Measurements from ENCODE around the gene GOLGA5. TPM values are rescaled to one million over a fixed set of nuclear protein-coding genes. Genes with fewer than 3 reads are reported as not detected.

GOLGA5 gene
- total RNA-seq, 1 experiment from 2014 or later: 23.5 TPM

DNA sequence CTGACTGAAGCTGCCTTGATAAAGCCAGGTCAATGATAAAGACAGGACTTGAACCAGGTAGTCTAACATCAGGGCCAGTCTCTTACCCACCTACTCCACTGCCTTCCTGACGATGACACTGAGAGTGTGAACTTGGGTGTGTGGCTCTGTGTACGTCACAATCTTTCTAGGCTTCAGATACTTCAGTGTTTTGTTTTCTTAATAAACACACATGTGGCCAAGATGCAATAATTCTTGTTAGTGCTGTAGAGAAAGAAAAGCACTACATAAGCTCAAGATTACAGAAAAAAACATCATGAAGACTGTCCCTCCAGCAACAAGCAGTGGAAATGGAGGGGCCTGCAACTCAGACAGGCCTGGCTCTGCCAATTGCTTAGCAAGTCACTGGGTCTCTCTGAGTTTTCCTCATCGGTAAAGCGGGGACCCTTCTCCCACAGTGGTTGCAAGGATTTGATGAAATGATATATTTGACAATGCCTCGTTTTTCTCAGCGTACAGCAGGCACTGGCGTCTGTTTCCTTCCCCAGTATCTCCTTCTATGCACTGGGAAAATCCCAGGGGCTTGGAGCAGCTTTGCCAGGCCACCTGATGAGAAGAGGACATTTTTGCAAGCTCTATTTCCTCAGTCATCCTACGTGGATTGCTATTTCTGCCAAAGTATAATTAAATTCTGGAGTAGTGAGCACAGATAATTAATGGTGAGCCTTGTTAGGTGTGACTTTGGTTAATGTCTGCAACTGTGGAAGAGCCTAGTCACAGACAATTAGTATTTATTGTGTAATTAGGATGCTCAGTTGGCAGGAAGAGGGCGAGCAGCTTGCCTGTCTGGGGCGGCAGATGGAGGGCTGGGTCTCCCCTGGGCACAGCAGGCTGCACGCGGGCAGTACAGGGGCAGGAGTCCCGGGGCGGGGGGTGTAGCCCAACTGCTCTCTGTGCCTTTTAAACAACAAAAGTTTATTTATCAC lies 73.1 kb downstream of the GOLGA5 start:
- Histone ChIP-seq H3K36me3 (ENCODE audit: low read depth, low read length) (no peaks in the 10 kb centered on the region), H3K79me2 (ENCODE audit: low read length) (no peaks in the 10 kb centered on the region), H3K4me3 (ENCODE audit: low read length) (no peak overlapping the region), H3K9me2 (replicated peaks; ENCODE audit: low read length) (no peaks in the 10 kb centered on the region), H3K27ac (ENCODE audit: low read length) (no peak overlapping the region), H3K9me3 (ENCODE audit: low read length) (no peaks in the 10 kb centered on the region), H3K4me2 (ENCODE audit: low read length) (no peak overlapping the region), H2AFZ (ENCODE audit: low read length) (no peak overlapping the region), H3F3A (ENCODE audit: low read length, unreplicated experiment) (no peaks in the 10 kb centered on the region), H3K27me3 (ENCODE audit: low read length) (no peaks in the 10 kb centered on the region; the same call in 1 of the 2 replicates), H4K20me1 (ENCODE audit: low read length) (no peaks in the 10 kb centered on the region), H3K4me1 (ENCODE audit: insufficient read depth, low read length) (no peaks in the 10 kb centered on the region), H3K9ac (ENCODE audit: low read length) (no peak overlapping the region)
- intact Hi-C loops (cut with micrococcal nuclease): no loop called here
- ChIA-PET CTCF (no interaction called here), POLR2A (ENCODE audit: unreplicated experiment) (no interaction called here)
- no peak for TF ChIP-seq EZH2 (IDR thresholded peaks at IDR 0.05; ENCODE audit: low read length, unreplicated experiment)
- TF ChIP-seq EZH2phosphoT487 (IDR thresholded peaks at IDR 0.05; ENCODE audit: borderline replicate concordance, low read length): no peak
- DNase-seq (no peak), ATAC-seq (no peak)
- BruUV-seq (replicated peaks): no TSS peak

DNA sequence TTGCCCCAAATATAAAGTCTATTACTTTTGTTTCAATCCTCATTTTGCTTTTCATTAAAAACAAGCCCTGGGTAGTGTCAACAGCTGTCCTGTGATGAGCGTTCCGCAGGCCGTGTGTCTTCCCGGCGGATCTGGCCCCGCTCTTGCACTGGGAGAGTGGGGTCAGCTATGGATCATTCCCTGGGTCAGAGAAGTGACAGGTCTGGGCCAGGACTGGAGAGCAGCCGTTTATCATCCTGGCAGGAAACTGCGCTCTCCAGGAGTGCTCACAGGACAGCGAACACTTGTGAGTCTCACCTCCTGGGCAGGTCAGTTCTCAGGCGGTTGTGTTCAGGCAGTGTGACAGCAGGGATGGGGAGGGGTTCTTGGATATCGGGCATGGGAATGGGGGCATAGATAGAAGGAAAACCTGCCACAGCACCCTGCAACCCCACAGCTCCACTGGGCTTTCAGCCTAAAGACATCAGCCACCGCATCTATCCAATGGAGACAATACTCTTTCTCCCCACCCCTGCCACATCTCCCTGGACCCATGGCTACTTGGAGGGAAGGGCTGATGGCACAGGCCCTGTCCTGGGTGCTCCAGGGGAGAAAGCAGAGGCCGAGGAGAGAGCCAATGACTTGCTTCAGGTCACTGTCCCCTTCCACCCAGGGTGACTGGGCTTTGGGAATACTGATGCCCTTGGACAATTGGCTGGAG lies 81.0 kb downstream of the GOLGA5 start:
- no peak for ATAC-seq
- Histone ChIP-seq H3K79me2 (ENCODE audit: low read length) (no peaks in the 10 kb centered on the region), H3K27me3 (ENCODE audit: low read length) (peaks cover 37% of the 10 kb centered on the region), H2AFZ (ENCODE audit: low read length) (no peak overlapping the region), H3K27ac (ENCODE audit: low read length) (no peak overlapping the region), H3K36me3 (ENCODE audit: low read depth, low read length) (no peaks in the 10 kb centered on the region), H3K4me1 (ENCODE audit: insufficient read depth, low read length) (no peaks in the 10 kb centered on the region), H3K4me2 (ENCODE audit: low read length) (no peak overlapping the region), H3F3A (ENCODE audit: low read length, unreplicated experiment) (no peaks in the 10 kb centered on the region), H3K9me2 (replicated peaks; ENCODE audit: low read length) (no peaks in the 10 kb centered on the region), H3K9ac (ENCODE audit: low read length) (no peak overlapping the region), H3K4me3 (ENCODE audit: low read length) (no peak overlapping the region), H3K9me3 (ENCODE audit: low read length) (no peaks in the 10 kb centered on the region), H4K20me1 (ENCODE audit: low read length) (no peaks in the 10 kb centered on the region)
- no peak for DNase-seq
- intact Hi-C loops (cut with micrococcal nuclease): no loop called here
- no peak for TF ChIP-seq EZH2 (IDR thresholded peaks at IDR 0.05; ENCODE audit: low read length, unreplicated experiment)
- TF ChIP-seq EZH2phosphoT487 (IDR thresholded peaks at IDR 0.05; ENCODE audit: borderline replicate concordance, low read length): no peak
- TF ChIP-seq, protein P1, sequence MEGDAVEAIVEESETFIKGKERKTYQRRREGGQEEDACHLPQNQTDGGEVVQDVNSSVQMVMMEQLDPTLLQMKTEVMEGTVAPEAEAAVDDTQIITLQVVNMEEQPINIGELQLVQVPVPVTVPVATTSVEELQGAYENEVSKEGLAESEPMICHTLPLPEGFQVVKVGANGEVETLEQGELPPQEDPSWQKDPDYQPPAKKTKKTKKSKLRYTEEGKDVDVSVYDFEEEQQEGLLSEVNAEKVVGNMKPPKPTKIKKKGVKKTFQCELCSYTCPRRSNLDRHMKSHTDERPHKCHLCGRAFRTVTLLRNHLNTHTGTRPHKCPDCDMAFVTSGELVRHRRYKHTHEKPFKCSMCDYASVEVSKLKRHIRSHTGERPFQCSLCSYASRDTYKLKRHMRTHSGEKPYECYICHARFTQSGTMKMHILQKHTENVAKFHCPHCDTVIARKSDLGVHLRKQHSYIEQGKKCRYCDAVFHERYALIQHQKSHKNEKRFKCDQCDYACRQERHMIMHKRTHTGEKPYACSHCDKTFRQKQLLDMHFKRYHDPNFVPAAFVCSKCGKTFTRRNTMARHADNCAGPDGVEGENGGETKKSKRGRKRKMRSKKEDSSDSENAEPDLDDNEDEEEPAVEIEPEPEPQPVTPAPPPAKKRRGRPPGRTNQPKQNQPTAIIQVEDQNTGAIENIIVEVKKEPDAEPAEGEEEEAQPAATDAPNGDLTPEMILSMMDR (conservative IDR thresholded peaks at IDR 0.05; ENCODE audit: low read depth, low read length): no peak
- BruUV-seq (replicated peaks): no TSS peak
- ChIA-PET POLR2A (ENCODE audit: unreplicated experiment) (no interaction called here), CTCF (no interaction called here)

DNA sequence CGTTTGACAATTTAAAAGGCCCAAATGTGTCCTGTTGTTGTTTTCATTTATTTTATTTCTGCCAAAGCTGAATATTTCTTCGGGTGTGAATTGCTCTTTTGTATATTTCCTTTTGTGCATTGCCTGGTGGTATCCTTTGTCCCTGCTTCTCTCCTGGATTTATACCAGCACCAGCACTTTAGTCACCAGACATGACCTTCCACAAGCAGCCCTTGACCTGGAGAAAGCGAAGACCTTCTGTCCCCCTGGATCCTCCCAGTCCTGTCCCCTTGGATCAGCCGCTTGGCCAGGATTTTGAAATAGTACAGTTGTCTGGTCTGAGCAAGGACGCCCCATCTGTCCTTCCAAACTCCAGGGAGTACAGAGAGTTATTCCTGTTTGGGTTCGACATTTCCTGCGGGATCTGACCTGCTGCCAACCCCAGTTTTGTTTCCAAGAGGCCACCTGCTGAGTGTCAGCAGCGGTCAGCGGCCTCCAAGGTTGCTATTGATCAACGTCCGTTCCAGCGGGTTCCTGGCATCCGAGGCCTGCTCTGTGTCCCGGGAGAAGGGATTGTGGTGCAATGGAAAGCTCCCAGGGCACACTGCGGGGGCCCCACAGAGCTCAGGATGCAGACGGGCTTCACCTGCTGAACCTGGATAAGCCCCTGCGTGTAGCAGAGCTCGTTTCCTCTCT lies 83.8 kb downstream of the GOLGA5 start:
- Histone ChIP-seq H3K9ac (ENCODE audit: low read length) (no peak overlapping the region), H3K9me2 (replicated peaks; ENCODE audit: low read length) (no peaks in the 10 kb centered on the region), H4K20me1 (ENCODE audit: low read length) (no peaks in the 10 kb centered on the region), H3K79me2 (ENCODE audit: low read length) (no peaks in the 10 kb centered on the region), H3K9me3 (ENCODE audit: low read length) (no peaks in the 10 kb centered on the region), H3K4me1 (ENCODE audit: insufficient read depth, low read length) (peaks cover 6% of the 10 kb centered on the region; the same call in 1 of the 2 replicates), H3K4me3 (ENCODE audit: low read length) (no peak overlapping the region), H3F3A (ENCODE audit: low read length, unreplicated experiment) (no peaks in the 10 kb centered on the region), H3K36me3 (ENCODE audit: low read depth, low read length) (no peaks in the 10 kb centered on the region), H3K27me3 (ENCODE audit: low read length) (peaks cover 41% of the 10 kb centered on the region), H3K27ac (ENCODE audit: low read length) (no peak overlapping the region), H3K4me2 (ENCODE audit: low read length) (no peak overlapping the region), H2AFZ (ENCODE audit: low read length) (no peak overlapping the region)
- no TSS peak for BruUV-seq (replicated peaks)
- TF ChIP-seq EZH2 (IDR thresholded peaks at IDR 0.05; ENCODE audit: low read length, unreplicated experiment) (no peak), EZH2phosphoT487 (IDR thresholded peaks at IDR 0.05; ENCODE audit: borderline replicate concordance, low read length) (no peak)
- TF ChIP-seq, protein P1 (conservative IDR thresholded peaks at IDR 0.05; ENCODE audit: low read depth, low read length): no peak
- intact Hi-C loops (cut with micrococcal nuclease): no loop called here
- DNase-seq (no peak), ATAC-seq (no peak)
- ChIA-PET POLR2A (ENCODE audit: unreplicated experiment) (no interaction called here), CTCF (no interaction called here)

Measured in PC-3 (cell line).